GM12875 (cell line): Measurements from ENCODE around the gene CDH12.
"Not testable (repeated sequence)": the region's sequence is repeated elsewhere in the genome, so short reads cannot be mapped to it uniquely, and the experiment has no call there.

Experiments
- H3K4me3 ChIP-seq: one replicate; pipeline ENCODE4 v1.5.1; 2011; ENCODE audit warnings: low read depth, low read length, control low read depth
- CTCF ChIP-seq: IDR thresholded peaks from 2 replicates; pipeline ENCODE4 v1.5.1; 2011; ENCODE audit warnings: low read depth, mild to moderate bottlenecking, control low read depth, inconsistent platforms, low read length, moderate library complexity, borderline replicate concordance; ENCODE audit not compliant: insufficient read depth

Gene CDH12

GRCh38 chr5:22348027-22348426 lies 505.1 kb downstream of the CDH12 start:
- no peak for TF ChIP-seq CTCF
- no peak overlapping the region for H3K4me3 ChIP-seq

- H3K4me3 ChIP-seq: no peak overlapping the region
- TF ChIP-seq CTCF: no peak
Observed at GRCh38 chr5:22344000-22344399, 509.1 kb downstream of the CDH12 start.

- no peak for TF ChIP-seq CTCF
- H3K4me3 ChIP-seq: no peak overlapping the region
Observed at GRCh38 chr5:22341406-22341805, 511.7 kb downstream of the CDH12 start.

GRCh38 chr5:22332949-22333348 lies 520.2 kb downstream of the CDH12 start:
- H3K4me3 ChIP-seq: not testable (repeated sequence)

- TF ChIP-seq CTCF: no peak
- no peak overlapping the region for H3K4me3 ChIP-seq
Observed at GRCh38 chr5:22329683-22330082, 523.5 kb downstream of the CDH12 start.

DNA sequence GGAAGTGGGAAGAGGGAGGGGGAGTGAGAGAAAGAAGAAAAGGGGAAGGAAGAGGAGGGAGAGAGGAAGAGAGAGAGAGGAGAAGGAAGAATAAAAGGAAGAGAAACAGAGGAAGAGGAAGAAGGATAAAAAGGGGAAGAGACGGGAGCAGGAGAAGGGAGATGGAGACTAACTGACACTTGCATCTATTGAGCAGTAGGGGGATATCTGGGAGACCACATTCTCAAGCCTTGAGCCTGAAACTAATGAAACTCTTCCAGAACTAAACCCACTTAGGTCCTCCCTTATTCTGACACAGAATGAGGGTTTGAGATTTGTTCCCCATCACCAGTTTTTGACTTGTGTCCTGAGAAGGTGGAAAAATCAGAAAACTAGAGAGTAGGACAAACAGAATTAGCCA lies 533.3 kb downstream of the CDH12 start:
- H3K4me3 ChIP-seq: no peak overlapping the region
- no peak for TF ChIP-seq CTCF

- TF ChIP-seq CTCF: no peak
- no peak overlapping the region for H3K4me3 ChIP-seq
Observed at GRCh38 chr5:22316294-22316693, 536.9 kb downstream of the CDH12 start.

- H3K4me3 ChIP-seq: not testable (repeated sequence)
Observed at GRCh38 chr5:22315052-22315451, 538.1 kb downstream of the CDH12 start.

DNA sequence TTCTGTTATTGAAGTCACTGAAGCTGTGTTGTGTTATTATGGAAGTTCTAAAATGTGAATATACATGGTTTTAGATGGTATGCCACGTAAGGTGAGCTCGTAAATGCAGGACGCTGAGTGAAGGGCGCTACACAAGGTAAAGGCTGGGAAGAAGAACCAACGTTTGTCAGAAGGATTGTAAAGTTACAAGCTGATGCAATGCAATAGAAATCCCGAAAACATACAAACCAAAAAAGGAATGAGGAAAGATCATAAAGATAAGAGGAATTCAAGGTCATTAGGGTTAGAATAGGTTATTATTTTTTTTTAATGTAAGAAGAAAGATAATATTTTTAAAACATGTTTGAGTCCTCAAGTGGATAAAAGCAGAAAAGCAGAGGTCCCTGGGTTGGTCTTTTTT lies 538.6 kb downstream of the CDH12 start:
- H3K4me3 ChIP-seq: no peak overlapping the region
- no peak for TF ChIP-seq CTCF
